T-helper 2 cell treated with Interferon-gamma antibody and Interleukin-4, amounts not matched to agents 5 μg/mL and 100 μg/mL, for 36 hours (primary cell): ENCODE results near the gene EIF5.

Source experiments
- DNase-seq: peaks from one replicate; pipeline ENCODE4 v3.0.0; 2021; ENCODE audit warnings: low spot score
- H3K27ac Mint-ChIP-seq: one replicate; pipeline ENCODE4 v1.8.0; 2021; ENCODE audit warnings: mild to moderate bottlenecking, mixed read lengths
- H3K27me3 Mint-ChIP-seq: one replicate; pipeline ENCODE4 v1.8.0; 2021; ENCODE audit warnings: low read depth, mixed read lengths
- H3K36me3 Mint-ChIP-seq: one replicate; pipeline ENCODE4 v1.8.0; 2021; ENCODE audit warnings: low read depth, mixed read lengths
- H3K4me1 Mint-ChIP-seq: one replicate; pipeline ENCODE4 v1.8.0; 2021; ENCODE audit warnings: low read depth, mixed read lengths
- H3K4me3 Mint-ChIP-seq: one replicate; pipeline ENCODE4 v1.8.0; 2022; ENCODE audit warnings: mild to moderate bottlenecking, moderate library complexity, mixed read lengths
- H3K9me3 Mint-ChIP-seq: one replicate; pipeline ENCODE4 v1.8.0; 2021; ENCODE audit warnings: mixed read lengths

Gene EIF5

DNA sequence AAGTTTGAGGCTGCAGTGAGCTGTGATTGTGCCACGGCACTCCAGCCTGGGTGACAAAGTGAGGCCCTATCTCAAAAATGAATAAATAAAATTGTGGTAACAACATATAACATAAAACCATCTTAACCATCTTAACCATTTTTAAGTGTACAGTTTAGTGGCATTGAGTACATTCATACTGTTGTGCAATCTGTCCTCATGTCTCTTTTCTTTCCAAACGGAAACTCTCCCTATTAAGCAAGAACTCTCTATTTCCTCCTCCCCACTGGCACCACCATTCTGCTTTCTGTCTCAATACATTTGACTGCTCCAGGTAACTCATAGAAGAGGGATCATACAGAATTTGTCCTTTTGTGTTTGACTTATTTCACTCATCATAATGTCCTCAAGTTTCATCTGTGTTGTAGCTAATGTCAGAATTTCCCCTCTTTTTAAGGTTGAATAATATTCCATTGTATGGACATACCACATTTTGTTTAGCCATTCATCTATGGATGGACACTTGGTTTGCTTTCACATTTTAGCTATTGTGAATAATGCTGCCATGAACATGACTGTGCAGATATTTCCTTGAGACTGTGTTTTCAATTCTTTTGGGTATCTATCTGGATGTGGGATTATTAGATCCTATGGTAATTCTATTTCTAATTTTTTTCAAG lies 46.8 kb downstream of the EIF5 start:
- no peaks in the 10 kb centered on the region for H3K9me3 Mint-ChIP-seq
- H3K27ac Mint-ChIP-seq, result no peak overlapping the region
- DNase-seq, result no peak
- no peaks in the 10 kb centered on the region for H3K36me3 Mint-ChIP-seq
- peaks cover 14% of the 10 kb centered on the region for H3K4me1 Mint-ChIP-seq
- H3K27me3 Mint-ChIP-seq, result peaks cover 9% of the 10 kb centered on the region
- H3K4me3 Mint-ChIP-seq, result no peak overlapping the region

DNA sequence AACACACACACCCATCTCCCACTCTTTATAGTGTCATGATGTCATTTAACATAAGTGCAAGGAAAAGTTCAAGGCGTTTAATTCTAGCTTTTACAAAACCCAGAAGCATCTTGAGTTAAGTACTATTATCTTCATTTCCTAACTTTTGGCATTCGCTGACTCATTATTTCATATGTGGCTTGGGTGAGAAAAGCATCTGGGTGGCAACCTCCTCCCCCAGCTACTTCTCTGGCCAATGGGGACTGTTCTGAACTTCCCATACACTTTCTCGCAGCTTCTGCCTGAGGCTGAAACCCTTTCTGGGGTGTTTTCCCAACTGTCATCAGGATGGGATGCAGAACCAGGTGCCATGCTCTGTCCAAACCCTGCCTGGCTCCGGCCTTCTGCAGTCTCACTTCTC lies 48.3 kb downstream of the EIF5 start:
- H3K27ac Mint-ChIP-seq, result no peak overlapping the region
- peak; percentile 20 for DNase-seq
- H3K9me3 Mint-ChIP-seq, result no peaks in the 10 kb centered on the region
- H3K4me1 Mint-ChIP-seq, result peaks cover 19% of the 10 kb centered on the region
- no peak overlapping the region for H3K4me3 Mint-ChIP-seq
- peaks cover 5% of the 10 kb centered on the region for H3K36me3 Mint-ChIP-seq
- H3K27me3 Mint-ChIP-seq, result peaks cover 9% of the 10 kb centered on the region

DNA sequence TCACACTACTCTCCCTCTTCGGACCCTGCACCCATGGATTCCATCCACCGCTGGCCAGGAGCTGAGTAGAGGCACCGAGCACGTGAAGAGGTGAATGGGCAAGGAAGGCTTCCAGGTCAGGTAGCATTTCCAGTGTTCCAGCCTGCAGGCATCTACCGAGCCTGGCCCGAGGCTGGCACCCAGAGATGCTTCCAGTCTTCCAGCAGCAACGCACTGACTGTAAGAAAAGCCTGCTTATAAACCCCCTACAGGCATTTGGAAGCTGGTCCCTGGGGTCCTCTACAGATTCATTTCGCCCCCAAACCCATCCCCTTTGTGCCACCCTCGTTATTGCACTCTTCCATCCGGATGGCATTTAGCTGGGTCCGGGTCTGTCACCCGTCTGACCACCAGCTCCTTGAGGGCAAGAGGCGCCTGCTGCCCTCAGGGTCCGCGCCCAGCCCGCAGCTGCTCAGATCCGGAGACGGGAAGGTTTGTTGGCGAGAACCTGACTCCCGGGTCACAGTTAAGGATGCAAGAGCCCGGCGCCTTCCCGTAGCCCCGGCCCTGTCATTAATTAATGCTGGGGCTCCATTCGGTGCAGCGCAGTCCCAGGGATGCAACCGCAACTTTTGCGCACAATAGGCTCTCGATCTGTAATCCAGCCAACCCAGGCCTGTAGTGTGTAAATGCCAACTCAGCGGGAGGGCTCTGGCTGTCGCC lies 50.6 kb downstream of the EIF5 start:
- peaks cover 9% of the 10 kb centered on the region for H3K27me3 Mint-ChIP-seq
- peaks cover 32% of the 10 kb centered on the region for H3K4me1 Mint-ChIP-seq
- H3K27ac Mint-ChIP-seq, result peak overlapping the region; percentile 90

DNA sequence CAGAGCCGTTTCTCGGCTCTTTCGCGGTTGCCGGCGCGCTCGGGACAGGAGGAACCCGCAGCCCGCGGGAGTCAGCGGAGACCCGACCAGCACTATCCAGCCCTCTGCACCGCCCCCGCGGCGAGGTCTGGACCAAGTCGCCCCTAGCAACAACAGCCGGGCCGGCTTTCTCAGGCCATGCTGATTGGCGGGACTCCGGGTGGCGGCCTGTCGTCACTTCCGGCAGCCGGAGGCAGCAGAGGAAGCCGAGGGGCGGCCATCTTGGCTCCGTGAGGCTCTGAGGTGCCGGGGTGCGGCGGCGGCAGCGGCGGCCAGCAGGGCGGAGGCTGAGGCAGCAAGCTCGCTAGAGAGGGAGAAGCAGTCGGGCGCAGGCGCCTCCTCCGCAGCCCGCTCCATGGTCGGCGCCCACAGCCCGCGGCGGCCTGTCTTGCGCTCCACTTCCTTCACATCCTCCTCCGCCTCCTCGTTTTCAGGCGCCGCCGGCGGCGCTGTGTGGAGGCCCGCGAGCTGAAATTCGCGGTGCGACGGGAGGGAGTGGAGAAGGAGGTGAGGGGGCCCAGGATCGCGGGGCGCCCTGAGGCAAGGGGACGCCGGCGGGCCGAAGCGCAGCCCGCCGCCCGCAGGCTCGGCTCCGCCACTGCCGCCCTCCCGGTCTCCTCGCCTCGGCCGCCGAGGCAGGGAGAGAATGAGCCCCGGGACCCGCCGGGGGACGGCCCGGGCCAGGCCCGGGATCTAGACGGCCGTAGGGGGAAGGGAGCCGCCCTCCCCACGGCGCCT lies 51.3 kb downstream of the EIF5 start, which contains the start of gene MARK3:
MARK3 (plus strand) TSS at position 264 of the 777 bp plus-strand sequence. CDS start 615 bp downstream, outside the sequence.
- peaks cover 32% of the 10 kb centered on the region for H3K4me1 Mint-ChIP-seq
- H3K4me3 Mint-ChIP-seq, result peak within 1 kb of the TSS; percentile 96
- H3K36me3 Mint-ChIP-seq, result peaks cover 12% of the 10 kb centered on the region
- H3K27me3 Mint-ChIP-seq, result peaks cover 9% of the 10 kb centered on the region
- H3K27ac Mint-ChIP-seq, result peak within 1 kb of the TSS; percentile 93
- no peaks in the 10 kb centered on the region for H3K9me3 Mint-ChIP-seq
- peak; percentile 98 for DNase-seq

More for the DNA sequence above, 50.6 kb downstream of the EIF5 start:
- Mint-ChIP-seq H3K4me3 (peak overlapping the region; percentile 93), H3K9me3 (no peaks in the 10 kb centered on the region), H3K36me3 (peaks cover 12% of the 10 kb centered on the region)
- no peak for DNase-seq

DNA sequence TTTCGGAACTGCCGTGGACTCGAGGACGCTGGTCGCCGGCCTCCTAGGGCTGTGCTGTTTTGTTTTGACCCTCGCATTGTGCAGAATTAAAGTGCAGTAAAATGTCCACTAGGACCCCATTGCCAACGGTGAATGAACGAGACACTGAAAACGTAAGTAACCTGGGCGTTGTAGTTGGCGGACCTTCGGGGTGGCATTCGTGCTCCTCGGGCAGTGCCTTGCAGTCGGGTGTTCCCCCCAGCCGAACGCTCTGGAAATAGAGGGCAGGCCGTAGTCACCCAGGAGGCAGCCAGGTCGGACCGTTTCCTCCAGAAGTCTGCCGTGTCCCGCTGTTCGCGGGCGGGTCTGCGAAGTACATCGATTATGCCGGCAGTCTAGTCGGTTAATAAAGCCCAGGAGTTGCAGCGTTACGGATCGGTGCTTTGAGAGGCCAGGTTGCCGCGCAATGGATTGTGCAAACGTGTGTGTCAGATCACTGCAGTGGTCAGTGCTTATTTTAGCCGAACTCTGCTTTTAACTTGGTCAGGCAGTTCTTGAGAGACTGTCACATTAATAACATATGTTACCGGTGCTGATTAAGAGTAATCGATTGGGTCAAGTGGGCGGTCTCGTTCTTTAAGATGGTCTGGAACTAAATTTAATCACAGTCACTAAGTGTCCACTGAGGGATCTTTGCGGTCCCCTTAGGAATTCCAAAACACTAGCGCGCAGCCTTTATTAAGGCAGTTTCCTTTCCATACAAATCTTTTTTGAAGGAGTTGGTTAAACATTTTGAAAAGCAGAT lies 52.1 kb downstream of the EIF5 start:
- H3K4me1 Mint-ChIP-seq, result peaks cover 34% of the 10 kb centered on the region
- peaks cover 12% of the 10 kb centered on the region for H3K36me3 Mint-ChIP-seq
- peak overlapping the region; percentile 93 for H3K27ac Mint-ChIP-seq
- H3K9me3 Mint-ChIP-seq, result no peaks in the 10 kb centered on the region
- peak; percentile 26 for DNase-seq
- peaks cover 5% of the 10 kb centered on the region for H3K27me3 Mint-ChIP-seq
- H3K4me3 Mint-ChIP-seq, result peak overlapping the region; percentile 96

DNA sequence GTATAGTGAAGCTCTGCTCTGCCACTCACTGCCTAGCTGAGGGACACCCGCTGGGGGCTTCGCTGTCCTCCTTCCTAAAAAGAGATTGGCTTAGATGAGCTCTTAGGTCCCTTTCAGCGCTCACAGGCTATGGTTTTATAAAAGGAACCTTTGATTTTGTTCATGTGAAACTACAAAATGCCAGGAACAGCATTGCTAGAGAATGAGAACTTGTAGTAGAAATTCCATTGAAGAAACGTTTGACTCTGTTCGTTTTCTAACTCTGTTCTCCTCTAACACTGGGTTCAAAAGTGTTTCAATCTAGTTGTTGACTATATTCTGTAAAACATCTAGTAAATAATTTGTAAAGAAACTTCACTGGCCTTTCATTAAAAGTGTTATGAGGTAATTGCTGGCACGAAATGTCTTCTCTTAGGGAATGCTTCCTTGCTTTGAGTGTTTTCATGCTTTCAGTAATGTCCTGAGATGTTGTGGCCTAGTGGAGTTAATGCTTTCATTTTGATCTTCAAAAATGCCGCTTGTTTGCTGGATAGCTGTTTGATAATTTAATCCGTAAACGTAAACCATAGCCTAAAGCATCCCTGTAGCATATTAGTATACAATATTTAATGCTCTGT lies 52.8 kb downstream of the EIF5 start:
- Mint-ChIP-seq H3K4me1 (peaks cover 34% of the 10 kb centered on the region), H3K9me3 (no peaks in the 10 kb centered on the region), H3K27me3 (peaks cover 2% of the 10 kb centered on the region), H3K27ac (peak overlapping the region; percentile 93), H3K4me3 (peak overlapping the region; percentile 96), H3K36me3 (peaks cover 12% of the 10 kb centered on the region)
- DNase-seq, result no peak

DNA sequence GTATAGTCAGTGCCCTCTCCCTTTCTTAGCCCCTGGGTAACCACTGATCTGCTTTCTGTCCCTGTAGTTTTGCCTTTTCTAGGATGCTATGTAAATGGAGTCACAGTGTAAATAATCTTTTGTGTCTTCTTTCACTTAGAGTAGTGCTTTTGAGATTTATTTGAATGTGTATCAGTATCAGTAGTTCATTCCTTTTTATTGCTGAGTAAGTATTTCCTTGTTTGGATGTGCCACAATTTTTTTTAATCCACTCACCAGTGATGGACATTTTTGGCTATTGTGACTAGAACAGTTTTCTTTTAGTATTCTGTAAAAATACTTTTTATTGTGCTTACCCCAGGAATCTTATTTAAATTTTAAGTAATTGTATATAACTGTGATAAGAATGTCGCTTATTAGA lies 54.6 kb downstream of the EIF5 start:
- Mint-ChIP-seq H3K27me3 (no peaks in the 10 kb centered on the region), H3K36me3 (peaks cover 12% of the 10 kb centered on the region), H3K4me3 (peak overlapping the region; percentile 71), H3K4me1 (peaks cover 28% of the 10 kb centered on the region), H3K9me3 (no peaks in the 10 kb centered on the region), H3K27ac (no peak overlapping the region)
- DNase-seq, result no peak

DNA sequence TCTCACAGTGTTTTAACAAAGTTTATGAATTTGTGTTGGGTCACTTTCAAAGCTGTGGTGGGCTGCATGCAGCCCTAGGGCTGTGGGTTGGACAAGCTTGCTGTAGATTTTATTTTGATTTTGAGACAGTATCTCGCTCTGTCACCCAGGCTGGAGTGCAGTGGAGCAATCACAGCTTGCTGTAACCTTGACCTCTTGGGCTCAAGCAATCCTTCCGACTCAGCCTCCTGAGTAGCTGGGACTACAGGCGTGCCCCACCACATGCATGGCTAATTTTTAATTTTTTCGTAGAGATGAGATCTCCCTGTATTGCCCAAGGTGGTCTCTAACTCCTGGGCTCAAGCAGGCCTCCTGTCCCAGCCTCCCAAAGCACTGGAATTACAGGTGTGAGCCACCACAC lies 56.6 kb downstream of the EIF5 start:
- Mint-ChIP-seq H3K4me3 (no peak overlapping the region), H3K27me3 (no peaks in the 10 kb centered on the region), H3K4me1 (peaks cover 39% of the 10 kb centered on the region), H3K27ac (no peak overlapping the region), H3K9me3 (no peaks in the 10 kb centered on the region), H3K36me3 (peaks cover 12% of the 10 kb centered on the region)
- no peak for DNase-seq

DNA sequence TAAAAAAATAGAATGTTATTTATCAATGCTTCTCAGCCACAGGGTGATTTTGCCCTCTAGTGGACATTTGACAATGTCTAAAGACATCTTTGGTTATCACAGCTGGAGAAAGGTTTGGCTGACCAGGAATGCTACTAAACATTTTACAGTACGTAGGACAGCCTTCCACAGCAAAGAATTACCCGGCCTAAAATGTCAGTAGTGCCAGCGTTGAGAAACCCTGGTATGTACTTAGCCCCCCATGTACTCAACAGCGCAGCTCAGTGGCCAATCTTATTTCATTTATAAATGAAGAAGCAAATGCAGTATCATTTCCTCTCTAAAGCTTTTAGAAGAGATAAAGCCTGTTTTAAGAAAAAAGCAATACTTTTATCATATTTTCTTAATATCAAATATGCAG lies 57.0 kb downstream of the EIF5 start:
- Mint-ChIP-seq H3K27ac (no peak overlapping the region), H3K9me3 (no peaks in the 10 kb centered on the region), H3K4me3 (no peak overlapping the region), H3K36me3 (peaks cover 11% of the 10 kb centered on the region), H3K4me1 (peaks cover 43% of the 10 kb centered on the region), H3K27me3 (no peaks in the 10 kb centered on the region)
- DNase-seq, result no peak

DNA sequence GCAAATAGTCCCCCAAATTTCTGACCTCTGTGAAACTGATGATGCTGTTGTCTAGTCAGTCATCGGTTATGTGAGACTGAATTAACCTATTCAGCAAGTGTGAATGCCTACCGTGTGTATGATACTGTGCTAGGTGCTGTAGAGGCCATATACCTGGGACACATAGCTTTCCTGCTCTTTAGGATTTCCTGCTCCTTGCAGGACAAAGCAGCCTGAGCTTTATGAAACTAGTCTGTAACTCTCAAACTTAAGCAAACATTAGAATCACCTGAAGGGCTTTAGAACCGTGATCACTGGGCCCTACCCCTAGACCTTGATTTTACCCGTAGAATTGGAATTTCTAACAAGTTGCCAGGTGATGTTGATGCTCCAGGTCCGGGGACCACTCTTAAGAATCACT lies 58.1 kb downstream of the EIF5 start:
- Mint-ChIP-seq H3K27me3 (no peaks in the 10 kb centered on the region), H3K4me3 (no peak overlapping the region), H3K9me3 (no peaks in the 10 kb centered on the region), H3K27ac (no peak overlapping the region), H3K36me3 (peaks cover 7% of the 10 kb centered on the region), H3K4me1 (peaks cover 42% of the 10 kb centered on the region)
- DNase-seq, result no peak

DNA sequence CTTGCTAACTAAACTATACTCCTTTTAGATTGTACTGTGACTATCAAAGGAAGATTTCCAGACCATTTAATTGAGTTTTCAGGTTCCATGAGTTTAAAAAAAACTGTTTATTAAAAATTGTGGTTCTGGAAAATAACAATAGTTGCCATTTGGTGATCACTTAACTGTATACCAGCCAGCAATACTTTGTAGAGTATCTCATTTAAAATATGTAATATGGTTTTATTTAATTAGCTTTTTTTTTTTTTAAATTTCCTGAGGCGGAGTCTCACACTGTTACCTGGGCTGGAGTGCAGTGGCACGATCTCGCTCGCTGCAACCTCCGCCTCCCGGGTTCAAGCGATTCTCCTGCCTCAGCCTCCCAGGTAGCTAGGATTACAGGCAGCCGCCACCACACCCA lies 58.5 kb downstream of the EIF5 start:
- Mint-ChIP-seq H3K36me3 (peaks cover 6% of the 10 kb centered on the region), H3K4me1 (peaks cover 40% of the 10 kb centered on the region), H3K4me3 (no peak overlapping the region), H3K27me3 (no peaks in the 10 kb centered on the region), H3K9me3 (no peaks in the 10 kb centered on the region), H3K27ac (no peak overlapping the region)
- no peak for DNase-seq

DNA sequence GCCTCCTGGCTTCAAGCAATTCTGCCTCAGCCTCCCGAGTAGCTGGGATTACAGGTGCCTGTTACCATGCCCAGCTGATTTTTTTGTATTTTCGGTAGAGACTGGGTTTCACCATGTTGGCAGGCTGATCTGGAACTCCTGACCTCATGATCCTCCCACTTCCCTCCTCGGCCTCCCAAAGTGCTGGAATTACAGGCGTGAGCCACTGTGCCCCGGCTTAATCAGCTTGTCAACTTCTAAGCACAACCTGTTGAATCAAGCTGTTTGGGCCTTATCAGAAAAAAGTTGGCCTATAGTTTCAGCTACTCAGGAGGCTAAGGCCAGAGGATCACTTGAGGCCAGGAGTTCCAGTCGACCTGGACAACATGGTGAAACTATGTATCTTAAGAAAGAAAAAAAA lies 59.0 kb downstream of the EIF5 start:
- Mint-ChIP-seq H3K4me1 (peaks cover 40% of the 10 kb centered on the region), H3K27me3 (no peaks in the 10 kb centered on the region), H3K27ac (no peak overlapping the region), H3K36me3 (peaks cover 6% of the 10 kb centered on the region), H3K4me3 (no peak overlapping the region), H3K9me3 (no peaks in the 10 kb centered on the region)
- DNase-seq, result no peak
